NCI-H2227 (cell line): ENCODE measurements around the gene COL6A1.

Experiments used
- DNase-seq: peaks from one replicate; lab custom pipeline; 2025; ENCODE audit not compliant: unreplicated experiment; lab: John Stamatoyannopoulos, UW

Gene COL6A1

DNA sequence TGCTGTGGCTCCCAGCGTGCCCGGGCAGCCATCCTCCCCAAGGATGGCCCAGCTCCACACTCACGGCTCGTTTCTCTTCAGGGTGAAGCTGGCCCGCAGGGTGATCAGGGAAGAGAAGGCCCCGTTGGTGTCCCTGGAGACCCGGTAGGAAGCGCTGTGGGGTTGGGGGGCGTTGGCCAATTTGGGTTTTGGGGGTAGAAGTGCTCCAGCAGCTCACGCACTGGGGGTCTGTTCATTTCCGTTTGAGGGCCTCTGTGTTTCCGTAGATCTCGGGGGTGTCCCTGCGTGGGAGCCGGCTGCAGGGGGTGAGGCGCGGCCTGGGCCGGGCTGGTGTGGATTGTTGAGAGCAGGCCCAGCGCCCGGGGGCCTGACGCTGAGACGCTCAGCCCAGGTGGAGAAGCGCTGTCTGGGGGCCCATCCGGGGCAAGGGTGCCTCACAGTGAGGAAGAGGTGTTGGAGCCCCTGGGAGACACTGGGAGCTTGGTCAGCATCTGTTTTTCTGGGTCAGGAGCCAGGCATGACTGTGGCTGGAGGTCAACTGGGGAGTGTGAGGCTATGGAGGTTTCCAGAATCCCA, 12.6 kb downstream of the COL6A1 start:
- no peak for DNase-seq

DNA sequence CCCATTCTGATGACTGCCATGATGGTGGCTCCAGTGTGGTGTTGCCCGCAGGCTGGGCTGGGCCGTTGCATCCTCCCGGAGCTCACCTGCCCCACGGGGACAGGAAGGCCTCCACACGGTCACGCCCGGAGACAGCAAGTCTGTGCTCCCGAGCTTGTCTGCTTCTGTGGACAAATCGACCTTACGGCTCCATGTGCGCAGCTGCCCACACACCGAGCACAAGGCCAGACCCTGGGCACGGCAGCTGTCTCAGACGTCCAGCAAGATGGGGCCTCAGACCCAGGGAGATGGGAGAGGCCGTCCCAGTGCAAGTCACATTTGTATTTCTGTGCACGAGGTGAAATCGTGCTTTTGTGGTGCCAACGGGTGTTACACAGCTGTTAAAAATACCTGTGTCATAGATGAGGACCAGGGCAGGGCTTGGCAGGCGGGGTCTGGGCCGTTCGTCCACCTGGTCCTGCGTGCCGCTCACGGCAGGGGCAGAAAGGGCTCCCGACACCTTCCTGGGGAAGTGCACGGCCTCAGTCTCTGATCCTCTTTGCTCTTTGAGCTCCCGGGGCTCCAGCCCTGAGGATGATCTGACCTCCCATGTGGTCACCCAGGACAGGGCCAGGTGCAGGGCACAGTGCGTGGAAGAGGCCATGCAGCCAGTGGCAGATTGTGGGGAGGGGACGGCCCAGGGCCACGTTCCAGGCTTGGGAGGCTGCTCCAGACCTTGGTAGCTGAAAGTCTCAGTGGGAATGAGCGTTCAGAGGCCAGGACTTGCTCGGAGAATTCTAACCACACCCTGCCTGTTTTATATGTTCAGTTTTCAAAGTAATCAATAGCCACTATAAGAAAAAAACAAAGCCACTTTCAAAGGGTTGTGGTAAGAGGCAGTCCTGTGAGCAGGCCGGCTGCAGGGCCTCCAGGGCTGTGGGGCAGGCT, 13.5 kb downstream of the COL6A1 start:
- DNase-seq, result no peak

DNA sequence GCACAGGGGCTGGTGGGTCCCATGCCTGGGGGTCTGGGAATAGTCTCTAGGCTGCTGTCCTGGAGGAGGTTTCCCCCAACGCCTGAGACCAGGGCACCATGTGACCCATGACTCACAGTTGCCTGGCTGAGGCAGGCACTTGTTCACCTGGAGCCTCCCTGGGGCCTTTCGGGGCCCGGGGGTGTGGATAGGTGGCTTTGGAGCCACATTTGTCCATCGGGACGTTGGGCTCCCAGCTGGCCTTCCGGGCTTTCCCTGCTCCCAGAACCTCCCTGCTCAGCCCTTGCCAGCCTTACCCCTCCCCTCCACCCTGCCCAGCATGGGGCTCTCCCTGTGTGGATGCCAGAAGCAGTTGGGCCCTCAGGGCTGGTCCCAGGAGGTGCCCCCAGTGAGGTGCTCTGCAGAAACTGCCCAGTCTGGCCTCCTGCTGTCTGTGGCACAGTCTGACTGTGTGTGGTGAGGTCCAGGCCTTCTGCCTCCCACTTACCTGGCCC, 14.2 kb downstream of the COL6A1 start:
- DNase-seq, result no peak

DNA sequence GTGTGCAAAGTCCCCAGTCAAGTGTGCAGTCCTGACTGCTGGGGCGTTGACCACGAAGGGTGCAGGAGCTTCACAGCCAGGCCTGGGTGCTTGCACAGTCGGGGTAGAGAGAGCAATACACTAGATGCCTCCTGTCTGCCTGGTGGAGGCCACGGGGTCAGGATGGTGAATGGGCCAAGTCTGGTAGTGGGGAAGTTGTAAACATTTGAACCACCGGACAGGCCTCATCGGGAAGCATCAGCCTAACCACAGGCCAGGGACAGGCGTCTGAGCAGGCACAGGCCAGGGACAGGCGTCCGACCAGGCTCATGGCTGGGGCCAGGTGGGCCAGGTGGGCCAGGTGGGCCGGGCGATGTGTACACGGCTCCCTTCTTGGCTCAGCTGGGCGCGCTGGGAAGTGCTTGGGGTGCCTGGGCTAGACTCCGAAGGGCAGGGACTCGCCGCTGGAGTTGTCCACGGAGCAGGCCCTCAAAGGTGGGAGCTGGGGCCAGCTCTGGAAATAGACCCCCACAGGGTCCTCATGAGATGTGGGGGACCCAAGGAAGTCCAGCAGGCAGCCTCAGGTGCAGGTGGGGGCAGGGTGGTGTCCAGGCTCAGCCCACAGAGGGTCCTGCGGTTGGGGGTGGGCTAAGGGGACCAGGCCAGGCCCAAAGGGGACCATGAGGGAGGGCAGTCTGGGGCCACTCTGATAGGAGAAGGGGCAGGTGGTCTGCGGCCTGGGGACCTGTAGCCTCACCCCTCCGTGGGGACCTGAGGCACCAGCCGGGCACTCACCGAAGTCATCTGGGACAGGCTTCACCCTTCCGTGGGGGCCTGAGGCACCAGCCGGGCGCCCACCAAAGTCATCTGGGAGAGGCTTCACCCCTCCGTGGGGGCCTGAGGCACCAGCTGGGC, 15.0 kb downstream of the COL6A1 start:
- DNase-seq, result no peak

DNA sequence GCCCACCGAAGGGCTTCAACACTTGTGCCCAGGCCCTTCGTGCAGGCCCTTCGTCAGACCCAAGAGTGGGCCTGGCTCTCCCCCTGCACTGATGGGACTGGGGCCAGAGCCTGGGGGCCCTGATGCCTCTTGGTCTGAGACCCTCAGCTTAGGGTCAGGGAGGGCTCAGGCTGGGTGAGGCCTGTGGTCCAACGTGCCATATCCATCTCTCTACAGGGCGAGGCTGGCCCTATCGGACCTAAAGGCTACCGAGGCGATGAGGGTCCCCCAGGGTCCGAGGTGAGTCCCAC, 15.6 kb downstream of the COL6A1 start:
- no peak for DNase-seq

DNA sequence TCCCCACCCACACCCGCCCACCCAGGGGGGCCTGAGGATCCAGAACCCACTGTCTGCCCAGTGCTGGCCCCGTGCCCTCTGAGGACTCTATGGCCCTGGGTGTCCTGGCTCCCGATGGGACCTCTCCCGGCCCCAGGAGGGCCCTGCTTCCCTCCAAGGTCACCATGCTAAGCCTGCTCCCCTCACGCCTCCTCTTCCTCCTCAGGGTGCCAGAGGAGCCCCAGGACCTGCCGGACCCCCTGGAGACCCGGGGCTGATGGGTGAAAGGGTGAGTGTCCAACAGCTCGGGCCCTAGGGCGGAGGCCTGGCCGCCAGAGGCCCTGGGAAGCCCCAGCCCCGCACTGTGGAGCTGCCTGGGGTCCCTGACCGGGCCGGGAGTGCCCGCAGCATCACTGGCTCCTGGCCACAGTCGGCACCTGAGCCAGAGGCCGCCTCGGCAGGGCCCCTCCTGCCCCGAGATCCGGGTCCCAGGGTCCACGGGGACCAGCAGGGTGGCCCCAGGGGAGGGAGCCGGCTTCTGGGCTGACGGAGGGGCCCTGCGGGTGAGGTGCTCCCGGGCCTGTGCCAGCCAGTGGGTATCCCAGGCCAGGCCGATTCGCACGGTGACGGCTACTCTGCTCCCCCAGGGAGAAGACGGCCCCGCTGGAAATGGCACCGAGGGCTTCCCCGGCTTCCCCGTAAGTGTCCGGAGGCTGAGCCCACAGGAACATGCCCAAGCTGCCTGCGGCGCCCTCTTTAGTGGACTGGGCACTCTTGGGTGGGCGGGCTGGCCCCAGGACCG, 16.1 kb downstream of the COL6A1 start:
- DNase-seq, result no peak

DNA sequence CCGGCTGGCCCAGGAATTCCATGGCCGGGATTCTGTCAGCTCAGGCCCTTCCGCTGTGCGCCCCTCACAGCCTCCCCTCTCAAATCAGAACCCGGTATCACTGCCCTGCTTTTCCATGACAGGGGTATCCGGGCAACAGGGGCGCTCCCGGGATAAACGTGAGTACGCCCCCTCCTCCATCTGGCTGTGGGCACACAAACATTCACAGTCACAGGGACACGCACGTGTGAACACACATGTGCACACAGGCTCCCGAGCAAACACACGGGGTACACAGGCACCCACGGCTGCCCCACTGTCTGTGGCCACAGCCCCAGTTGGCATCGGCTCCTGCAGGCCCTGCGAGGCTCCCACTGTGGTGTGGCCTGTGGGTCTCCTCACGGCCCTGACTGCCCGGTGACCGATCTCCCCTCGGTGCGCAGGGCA, 16.7 kb downstream of the COL6A1 start:
- no peak for DNase-seq

DNA sequence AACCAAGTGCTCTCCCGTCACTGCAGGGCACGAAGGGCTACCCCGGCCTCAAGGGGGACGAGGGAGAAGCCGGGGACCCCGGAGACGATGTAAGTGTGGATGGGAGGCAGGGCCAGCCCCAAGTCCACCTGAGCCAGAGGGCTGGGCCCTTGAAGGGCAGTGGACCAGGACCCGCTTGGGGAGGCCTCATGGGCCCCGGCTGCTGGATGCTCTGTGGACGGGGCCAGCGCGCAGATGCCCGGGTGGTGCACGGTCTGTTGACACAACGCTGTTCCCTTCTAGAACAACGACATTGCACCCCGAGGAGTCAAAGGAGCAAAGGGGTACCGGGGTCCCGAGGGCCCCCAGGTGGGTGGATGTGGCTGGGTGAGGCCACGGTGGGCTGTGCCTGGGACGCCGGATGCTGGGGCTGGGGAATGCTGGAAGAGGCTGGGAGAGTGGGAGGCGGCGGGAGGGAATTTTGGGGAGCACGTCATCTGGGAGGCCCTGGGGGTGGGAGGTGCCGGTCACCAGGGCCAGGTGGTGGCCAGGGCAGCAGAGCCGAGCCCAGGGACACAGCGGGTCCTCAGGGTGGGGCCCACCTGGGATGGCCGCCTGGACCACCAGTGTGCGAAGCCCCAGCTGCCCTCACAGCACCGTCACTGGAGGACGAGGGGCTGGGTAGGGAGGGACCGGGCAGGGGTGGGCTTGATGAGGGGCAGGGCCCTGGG, 17.5 kb downstream of the COL6A1 start:
- no peak for DNase-seq

DNA sequence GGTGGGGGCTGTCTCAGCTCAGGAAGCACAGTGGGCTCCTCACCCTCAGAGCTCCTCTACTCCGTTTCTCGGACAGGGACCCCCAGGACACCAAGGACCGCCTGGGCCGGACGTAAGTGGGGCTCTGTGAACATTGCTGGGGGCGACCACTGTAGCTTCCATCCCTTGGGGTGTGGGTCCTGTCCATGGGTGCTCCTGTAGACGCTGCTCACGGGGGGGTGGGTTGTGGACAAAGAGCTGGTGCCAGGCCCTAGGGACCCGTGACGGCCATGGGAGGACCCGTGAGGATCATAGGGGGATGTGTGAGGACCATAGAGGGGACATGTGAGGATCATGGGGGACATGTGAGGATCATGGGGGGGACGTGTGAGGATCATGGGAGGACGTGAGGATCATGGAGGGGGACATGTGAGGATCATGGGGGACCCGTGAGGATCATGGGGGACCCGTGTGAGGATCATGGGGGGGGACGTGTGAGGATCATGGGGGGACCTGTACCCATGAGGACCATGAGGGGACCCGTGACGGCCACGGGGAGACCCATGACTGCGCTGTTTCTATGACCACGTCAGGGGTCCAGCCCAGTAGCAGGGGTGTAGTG, 18.1 kb downstream of the COL6A1 start:
- DNase-seq, result no peak

DNA sequence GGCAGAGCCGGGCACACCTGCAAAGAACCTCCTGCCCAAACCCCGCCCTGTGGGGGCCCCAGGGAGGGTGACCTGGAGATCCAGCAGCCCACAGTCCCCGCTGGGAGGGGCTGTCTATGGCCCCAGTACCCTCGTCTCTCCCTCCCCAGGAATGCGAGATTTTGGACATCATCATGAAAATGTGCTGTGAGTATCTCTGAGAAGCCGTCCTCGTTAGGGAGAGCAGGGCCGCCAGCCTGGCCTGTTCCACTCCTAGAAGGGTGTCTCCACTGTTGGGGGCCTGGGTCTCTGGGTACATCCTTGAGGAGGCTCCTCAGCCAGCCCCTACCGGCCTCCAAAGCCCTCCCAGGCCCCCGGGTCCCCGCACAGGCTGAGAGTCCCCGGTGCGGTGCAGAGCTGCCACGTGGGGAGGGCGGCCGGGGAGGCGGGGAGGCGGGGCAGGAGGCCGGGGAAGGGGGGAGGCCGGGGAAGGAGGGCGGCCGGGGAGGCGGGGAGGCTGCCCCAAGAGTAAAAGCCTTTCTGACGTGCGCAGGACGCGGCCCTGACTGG, 18.7 kb downstream of the COL6A1 start:
- no peak for DNase-seq

DNA sequence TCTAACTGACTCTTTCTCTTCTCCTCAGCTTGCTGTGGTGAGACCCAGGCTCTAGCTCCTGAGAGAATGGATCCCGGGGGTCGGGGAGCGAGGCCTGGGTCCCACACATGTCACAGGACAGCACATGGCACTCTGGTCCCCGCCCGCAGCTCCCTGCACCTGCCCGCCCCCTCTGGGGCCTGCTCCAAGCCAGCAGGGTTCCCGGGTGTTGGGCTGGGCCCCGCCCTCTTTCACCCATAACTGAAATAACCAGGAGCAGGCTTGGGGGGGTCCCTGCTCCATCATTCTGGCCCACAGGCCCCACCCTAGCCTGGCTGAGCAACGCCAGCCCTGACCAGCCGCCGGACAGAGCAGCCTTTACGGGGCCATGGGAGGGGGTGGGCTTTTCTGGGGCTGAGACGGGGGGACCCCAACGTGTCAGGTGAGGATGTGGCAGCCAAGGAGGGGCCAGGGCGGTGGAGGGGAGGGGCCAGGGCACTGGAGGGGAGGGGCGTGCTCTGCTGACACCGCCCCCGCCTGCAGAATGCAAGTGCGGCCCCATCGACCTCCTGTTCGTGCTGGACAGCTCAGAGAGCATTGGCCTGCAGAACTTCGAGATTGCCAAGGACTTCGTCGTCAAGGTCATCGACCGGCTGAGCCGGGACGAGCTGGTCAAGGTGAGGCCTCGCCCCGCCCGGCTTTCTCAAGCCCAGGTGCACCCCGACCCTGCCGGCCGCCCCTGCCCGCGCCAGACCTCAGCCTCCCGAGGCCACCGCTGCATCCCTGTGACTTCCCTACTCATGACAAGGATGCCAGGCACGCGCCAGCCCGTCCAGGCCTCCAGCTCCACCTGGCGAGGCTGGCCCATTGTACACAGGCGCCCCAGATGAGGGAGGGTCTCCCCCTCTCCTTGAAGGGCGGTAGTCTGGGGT, 19.4 kb downstream of the COL6A1 start:
- no peak for DNase-seq

DNA sequence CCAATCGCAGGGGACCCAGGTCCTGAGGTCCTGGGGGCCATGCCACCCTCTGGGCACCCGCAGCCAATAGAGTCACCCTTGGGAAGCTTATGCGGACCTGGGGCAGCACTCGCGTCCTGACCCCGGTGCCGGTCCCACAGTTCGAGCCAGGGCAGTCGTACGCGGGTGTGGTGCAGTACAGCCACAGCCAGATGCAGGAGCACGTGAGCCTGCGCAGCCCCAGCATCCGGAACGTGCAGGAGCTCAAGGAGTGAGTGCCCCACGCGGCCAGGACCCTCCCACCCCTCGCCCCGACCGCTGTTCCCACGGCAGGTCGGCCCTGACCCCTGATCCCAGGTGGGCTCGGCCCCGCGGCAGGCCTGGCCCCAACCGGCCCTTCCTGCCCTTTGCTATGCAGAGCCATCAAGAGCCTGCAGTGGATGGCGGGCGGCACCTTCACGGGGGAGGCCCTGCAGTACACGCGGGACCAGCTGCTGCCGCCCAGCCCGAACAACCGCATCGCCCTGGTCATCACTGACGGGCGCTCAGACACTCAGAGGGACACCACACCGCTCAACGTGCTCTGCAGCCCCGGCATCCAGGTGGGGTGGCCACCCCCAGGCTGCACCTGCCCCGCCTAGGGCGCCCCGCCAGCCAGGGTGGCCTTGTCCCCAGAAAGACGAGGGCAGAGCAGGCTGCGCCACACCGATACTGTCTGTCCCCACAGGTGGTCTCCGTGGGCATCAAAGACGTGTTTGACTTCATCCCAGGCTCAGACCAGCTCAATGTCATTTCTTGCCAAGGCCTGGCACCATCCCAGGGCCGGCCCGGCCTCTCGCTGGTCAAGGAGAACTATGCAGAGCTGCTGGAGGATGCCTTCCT, 20.5 kb downstream of the COL6A1 start:
- no peak for DNase-seq

DNA sequence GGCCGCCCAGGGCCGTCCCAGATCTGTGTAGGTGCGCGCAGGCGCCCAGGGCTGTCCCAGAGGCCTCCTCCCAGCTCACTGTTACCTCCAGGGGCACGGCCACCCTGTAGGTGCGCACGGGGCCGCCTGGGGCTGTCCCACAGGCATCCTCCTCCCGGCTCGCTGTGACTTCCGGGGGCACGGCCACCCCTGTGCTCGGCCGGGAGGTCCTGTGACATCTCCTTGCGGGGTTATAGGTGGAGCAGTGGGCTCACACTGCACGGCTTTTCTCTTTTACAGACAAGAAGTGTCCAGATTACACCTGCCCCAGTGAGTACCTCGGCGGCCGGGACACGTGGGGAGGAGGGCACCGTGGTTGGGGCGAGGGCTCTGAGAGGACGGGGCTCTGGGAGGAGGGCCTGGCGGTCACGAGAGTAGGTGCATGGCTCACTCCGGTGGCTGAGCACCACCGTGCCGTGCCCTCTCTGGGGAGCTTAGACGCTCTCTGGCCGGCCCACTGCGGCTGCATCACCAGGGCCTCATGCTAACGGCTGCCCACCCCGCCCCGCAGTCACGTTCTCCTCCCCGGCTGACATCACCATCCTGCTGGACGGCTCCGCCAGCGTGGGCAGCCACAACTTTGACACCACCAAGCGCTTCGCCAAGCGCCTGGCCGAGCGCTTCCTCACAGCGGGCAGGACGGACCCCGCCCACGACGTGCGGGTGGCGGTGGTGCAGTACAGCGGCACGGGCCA, 21.4 kb downstream of the COL6A1 start:
- DNase-seq, result no peak

DNA sequence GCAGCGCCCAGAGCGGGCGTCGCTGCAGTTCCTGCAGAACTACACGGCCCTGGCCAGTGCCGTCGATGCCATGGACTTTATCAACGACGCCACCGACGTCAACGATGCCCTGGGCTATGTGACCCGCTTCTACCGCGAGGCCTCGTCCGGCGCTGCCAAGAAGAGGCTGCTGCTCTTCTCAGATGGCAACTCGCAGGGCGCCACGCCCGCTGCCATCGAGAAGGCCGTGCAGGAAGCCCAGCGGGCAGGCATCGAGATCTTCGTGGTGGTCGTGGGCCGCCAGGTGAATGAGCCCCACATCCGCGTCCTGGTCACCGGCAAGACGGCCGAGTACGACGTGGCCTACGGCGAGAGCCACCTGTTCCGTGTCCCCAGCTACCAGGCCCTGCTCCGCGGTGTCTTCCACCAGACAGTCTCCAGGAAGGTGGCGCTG, 22.0 kb downstream of the COL6A1 start:
- no peak for DNase-seq

DNA sequence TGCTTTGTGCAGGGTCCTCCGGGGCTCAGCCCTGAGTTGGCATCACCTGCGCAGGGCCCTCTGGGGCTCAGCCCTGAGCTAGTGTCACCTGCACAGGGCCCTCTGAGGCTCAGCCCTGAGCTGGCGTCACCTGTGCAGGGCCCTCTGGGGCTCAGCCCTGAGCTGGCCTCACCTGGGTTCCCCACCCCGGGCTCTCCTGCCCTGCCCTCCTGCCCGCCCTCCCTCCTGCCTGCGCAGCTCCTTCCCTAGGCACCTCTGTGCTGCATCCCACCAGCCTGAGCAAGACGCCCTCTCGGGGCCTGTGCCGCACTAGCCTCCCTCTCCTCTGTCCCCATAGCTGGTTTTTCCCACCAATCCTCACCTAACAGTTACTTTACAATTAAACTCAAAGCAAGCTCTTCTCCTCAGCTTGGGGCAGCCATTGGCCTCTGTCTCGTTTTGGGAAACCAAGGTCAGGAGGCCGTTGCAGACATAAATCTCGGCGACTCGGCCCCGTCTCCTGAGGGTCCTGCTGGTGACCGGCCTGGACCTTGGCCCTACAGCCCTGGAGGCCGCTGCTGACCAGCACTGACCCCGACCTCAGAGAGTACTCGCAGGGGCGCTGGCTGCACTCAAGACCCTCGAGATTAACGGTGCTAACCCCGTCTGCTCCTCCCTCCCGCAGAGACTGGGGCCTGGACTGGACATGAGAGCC, 22.7 kb downstream of the COL6A1 start:
- DNase-seq, result no peak

DNA sequence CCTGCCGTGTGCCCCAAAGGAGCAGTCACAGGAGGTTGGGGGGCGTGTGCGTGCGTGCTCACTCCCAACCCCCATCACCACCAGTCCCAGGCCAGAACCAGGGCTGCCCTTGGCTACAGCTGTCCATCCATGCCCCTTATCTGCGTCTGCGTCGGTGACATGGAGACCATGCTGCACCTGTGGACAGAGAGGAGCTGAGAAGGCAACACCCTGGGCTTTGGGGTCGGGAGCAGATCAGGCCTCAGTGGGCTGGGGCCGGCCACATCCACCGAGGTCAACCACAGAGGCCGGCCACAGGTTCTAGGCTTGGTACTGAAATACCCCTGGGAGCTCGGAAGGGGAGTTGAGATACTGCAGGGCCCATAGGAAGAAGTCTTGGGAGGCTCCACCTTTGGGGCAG, 23.5 kb downstream of the COL6A1 start:
- DNase-seq, result no peak
